D721Med (cell line): ENCODE results near the gene ATG4A.

Experiments
- DNase-seq: peaks from one replicate; pipeline ENCODE4 v3.0.0; 2011; ENCODE audit warnings: low spot score; ENCODE audit not compliant: insufficient read length
- FAIRE-seq: peaks from 2 replicates; lab custom pipeline; 2011; peaks lifted over from hg19 to GRCh38; lab: Jason Lieb, UNC
- TF ChIP-seq, protein P1 (sequence below): IDR thresholded peaks from 2 replicates; pipeline ENCODE4 v1.5.1; 2012; ENCODE audit warnings: mild to moderate bottlenecking, control low read depth; ENCODE audit not compliant: insufficient read depth; ENCODE audit errors: missing control alignments

The ATG4A gene

DNA sequence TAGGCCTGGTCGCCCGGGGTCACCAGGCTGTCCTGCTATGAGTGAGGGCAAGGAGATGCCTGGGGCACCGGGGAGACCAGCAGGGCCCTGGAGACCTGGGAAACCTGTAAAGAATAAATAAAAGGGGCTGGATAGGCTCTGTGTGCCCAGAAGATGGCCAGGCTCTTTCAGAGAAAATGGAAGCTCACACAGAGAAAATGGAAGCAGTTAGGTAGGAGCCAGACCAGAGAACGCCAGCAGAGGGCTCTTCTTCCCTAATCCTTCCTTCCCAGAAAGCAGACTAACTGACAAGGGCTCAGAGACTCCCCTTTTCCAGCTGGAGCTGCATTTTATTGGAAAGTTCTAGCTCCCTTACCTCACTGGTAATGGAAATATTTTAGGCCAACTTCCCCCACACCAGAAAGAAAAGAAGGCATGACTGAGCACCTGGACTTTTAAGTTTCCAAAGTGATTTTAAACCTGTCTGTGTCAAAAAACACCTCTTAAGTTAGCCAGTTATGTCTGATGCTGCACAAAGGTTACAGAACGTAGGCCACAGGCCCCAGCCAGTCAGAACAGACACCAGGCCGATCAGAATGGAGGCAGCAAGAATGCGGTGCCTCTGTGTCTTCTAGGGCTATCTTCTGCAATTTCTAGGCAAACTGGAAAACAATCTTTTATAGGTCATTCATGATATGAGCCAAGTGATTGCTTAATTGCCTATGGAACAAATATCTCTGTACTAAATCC lies 74.0 kb downstream of the ATG4A start:
- TF ChIP-seq, protein P1, sequence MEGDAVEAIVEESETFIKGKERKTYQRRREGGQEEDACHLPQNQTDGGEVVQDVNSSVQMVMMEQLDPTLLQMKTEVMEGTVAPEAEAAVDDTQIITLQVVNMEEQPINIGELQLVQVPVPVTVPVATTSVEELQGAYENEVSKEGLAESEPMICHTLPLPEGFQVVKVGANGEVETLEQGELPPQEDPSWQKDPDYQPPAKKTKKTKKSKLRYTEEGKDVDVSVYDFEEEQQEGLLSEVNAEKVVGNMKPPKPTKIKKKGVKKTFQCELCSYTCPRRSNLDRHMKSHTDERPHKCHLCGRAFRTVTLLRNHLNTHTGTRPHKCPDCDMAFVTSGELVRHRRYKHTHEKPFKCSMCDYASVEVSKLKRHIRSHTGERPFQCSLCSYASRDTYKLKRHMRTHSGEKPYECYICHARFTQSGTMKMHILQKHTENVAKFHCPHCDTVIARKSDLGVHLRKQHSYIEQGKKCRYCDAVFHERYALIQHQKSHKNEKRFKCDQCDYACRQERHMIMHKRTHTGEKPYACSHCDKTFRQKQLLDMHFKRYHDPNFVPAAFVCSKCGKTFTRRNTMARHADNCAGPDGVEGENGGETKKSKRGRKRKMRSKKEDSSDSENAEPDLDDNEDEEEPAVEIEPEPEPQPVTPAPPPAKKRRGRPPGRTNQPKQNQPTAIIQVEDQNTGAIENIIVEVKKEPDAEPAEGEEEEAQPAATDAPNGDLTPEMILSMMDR, result peak; percentile 37
- FAIRE-seq (no peak), DNase-seq (no peak)

DNA sequence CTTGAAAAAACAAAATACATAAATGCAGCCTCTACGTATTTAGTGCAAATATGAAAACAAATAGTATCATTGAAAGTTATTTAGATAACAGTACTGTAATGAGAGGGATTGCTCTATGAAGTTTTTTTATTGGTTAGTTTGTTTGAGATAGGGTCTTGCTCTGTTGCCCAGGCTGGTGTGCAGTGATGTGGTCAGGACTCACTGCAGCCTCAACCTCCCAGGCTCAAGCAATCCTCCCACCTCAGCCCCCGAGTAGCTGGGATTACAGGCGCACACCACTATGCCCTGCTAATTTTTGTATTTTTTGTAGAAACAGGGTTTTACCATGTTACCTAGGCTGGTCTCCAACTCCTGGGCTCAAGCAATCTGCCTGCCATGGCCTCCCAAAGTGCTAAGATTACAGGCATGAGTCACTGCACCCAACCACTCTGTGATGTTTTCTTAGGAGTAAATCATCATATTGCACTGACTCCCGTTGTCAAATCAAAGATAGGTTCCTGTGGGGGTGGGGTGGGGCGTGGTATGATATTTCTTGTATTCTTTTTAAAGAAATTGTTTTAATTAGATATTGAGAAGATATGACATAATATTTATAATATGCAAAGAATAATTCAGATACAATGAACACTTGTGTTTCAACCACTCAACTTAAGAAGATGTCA lies 75.8 kb downstream of the ATG4A start:
- FAIRE-seq (no peak), DNase-seq (no peak)
- TF ChIP-seq, protein P1, result no peak

DNA sequence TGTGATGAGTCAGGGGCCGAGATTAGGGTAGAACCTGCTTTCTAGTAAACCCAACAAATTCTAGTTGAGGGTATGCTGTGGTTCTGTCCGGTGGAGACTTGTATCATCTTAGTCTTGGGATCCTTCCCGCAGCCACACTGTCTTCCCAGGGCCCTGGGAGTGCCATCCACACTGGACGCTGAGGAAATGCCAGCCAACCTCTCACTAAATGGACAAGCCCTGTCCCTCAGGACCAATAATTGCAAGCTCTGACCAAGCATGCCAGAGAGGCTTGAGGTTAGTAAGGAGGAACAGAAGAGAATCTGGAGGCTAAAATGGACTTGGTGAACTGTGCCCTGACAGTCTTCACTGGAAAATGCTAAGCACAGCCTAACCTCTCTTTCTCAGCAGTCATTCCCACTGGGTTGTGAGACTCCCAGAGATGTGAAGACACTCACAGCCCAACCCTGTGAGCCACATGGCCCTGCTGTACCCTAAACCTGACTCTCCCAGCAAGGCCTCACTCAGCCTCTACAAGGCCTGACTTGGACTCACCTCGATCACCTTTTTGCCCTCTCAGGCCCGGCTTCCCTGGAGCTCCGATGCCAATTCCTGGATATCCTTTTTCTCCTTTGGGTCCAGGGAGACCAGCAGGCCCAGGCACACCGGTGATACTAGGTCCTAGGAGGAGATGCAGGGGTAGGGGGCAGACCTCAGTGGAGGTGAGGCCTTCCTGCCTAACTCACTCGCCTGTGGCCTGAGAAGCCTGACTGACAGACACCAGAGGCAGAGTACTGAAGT lies 77.6 kb downstream of the ATG4A start:
- FAIRE-seq, result no peak
- TF ChIP-seq, protein P1, result no peak
- no peak for DNase-seq

DNA sequence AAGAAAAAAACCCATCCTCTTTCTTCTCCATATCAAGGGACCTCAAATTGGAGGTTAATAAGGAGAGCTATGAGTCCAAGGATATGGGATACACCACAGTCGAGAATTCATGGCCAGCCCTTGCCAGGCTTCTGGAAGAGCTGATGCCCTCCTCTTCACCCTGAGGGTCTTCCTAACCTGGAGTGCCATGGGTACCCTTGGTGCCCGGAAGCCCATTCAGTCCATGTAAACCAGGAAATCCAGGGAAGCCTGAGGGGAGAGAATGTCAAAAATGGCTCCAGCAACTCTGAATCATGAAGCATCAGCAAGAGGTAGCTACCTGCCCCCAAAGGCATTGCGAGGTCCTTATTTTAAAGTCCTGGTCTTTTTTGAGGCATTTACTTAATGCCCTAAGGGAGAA lies 78.2 kb downstream of the ATG4A start:
- TF ChIP-seq, protein P1, result no peak
- FAIRE-seq, result no peak

GRCh38 chrX:108171671-108172070 lies 80.1 kb downstream of the ATG4A start:
- no peak for FAIRE-seq
- TF ChIP-seq, protein P1, result no peak

More for the DNA sequence above, 78.2 kb downstream of the ATG4A start:
- no peak for DNase-seq

DNA sequence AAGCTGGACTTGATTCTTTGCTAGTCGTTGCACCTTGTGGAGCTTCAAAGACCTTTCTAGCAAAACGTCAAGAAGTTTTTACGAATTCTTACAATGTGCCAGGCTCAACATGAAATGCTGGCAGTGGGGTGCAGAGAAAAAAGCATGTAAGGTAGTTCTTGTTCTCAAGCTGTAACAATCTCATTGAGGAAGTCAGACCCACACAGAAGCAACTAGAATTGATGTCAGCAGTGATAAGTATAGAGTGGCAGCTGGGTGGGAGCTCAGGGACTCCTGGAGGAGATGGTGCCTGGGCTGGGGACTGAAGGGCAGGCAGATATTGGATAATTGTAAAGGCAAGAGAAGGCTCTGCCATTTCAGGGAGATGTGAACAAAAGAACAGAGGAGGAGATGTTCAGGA lies 82.3 kb downstream of the ATG4A start:
- TF ChIP-seq, protein P1, result no peak
- DNase-seq (no peak), FAIRE-seq (no peak)

More at GRCh38 chrX:108171671-108172070, 80.1 kb downstream of the ATG4A start:
- no peak for DNase-seq
